HT-29 (cell line): ENCODE results near the gene LCN15. TPM values are rescaled to one million over a fixed set of nuclear protein-coding genes. Genes with fewer than 3 reads are reported as not detected.
A peak's percentile ranks its signal among the peaks of the same experiment; 100 is the strongest.

ENCODE experiments used
- DNase-seq: peaks from one replicate; pipeline ENCODE4 v3.0.0-alpha.2; 2015; ENCODE audit warnings: low spot score
- total RNA-seq: library from RNA; depleted of rRNA; stranded (reverse); fragments of >200 nt; shearing (Covaris generic); gene quantifications from 2 replicates; pipeline ENCODE4 v1.2.3, GENCODE V29; 2014

Gene LCN15
- total RNA-seq, 1 experiment from 2014 or later = not detected

GRCh38 chr9:136740971-136741882 is 23.1 kb downstream of the LCN15 start:
- DNase-seq = no peak

DNA sequence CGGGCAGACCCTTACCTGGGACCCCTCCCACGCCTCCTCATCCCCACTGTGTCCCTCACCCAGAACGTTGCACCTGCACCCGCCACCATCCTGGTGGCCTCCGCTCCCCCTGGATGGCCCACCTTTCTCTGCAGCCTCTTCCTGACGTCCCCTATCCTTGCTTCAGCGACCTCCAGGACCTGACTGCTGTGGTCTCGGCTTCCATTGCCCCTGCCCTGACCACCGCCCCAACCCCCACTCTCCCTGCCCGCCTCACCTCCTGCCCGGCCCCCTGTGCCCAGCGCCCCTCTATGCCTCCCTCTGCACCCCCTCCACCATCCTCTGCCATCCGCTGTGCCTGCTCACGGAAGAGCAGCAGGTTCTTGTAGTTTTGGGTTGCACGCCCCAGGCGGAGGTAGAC is 23.8 kb downstream of the LCN15 start:
- DNase-seq = no peak

DNA sequence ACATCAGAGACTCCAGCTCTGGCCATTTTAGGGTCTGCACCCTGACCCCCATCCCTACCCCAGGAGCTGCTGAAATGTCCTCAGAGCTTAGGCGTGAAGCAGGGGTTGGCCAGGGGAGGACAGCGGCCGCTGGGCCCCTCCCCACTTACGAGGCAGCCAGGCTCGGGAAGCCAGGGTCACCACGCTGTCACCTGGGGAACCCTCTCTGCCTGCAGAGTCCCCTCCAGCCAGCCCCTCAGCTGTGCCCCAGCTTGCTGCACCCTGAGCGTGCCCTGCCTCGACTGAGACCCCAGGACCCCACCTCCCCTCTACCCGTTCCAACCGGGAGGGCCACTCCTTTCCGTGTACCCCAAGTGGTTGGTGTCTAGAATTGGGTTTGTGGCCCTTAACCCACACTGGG is 24.2 kb downstream of the LCN15 start:
- no peak for DNase-seq

GRCh38 chr9:136739509-136739908 is 24.8 kb downstream of the LCN15 start:
- DNase-seq = no peak

GRCh38 chr9:136738960-136739359 is 25.4 kb downstream of the LCN15 start:
- no peak for DNase-seq

DNA sequence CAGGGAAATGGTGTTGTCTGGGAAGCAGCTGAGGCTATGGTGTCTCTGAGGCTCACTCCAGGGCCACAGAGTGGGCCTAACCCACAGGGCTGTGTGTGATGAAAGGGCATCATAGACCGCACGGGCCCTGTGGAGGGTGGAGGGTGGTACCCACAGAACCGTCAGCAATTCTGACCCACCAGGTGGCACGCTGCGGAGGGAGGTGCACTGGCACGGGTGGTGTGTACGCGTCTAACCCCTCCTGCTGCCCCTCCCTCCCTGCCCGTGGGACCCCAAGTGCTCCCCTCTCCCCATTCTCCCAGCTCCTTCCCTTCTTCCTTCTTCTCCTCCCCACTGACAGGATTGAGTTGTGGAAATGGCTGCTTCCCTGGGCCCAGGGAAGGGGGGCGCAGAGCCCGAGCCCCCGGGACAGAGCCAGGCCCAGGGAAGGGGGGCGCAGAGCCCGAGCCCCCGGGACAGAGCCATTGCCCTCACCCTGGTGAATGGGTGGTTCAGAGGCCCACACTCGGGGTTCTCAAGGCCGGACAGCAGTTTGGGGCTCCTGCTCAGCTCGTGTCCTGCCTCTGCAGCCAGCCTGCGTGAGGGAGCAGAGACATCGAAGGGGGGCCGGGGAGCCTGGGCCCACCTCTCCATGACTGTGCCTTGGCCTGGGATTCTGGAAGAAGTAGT is 28.4 kb downstream of the LCN15 start:
- no peak for DNase-seq

- no peak for DNase-seq
Measured at GRCh38 chr9:136734837-136735496, 29.4 kb downstream of the LCN15 start.

DNA sequence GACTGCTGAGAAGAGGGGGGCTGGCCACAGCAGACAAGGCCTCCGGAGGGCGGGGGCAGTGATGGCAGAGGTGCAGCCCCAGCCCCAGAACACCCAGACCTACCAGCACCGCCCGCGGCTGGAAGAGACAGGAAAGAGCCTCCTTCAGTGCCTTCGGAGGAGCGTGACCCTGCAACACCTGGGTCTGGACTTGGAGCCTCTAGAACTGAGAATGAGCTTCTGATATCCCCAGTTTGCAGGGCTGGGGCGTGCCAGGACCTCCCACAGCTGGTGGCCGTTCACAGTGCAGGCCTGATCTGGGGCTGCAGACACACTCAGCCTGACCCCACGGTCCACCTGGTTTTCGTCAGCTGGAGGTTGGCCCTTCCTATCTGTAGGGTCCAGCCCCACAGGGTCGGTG is 30.7 kb downstream of the LCN15 start:
- no peak for DNase-seq

GRCh38 chr9:136732444-136733178 is 31.7 kb downstream of the LCN15 start:
- no peak for DNase-seq

DNA sequence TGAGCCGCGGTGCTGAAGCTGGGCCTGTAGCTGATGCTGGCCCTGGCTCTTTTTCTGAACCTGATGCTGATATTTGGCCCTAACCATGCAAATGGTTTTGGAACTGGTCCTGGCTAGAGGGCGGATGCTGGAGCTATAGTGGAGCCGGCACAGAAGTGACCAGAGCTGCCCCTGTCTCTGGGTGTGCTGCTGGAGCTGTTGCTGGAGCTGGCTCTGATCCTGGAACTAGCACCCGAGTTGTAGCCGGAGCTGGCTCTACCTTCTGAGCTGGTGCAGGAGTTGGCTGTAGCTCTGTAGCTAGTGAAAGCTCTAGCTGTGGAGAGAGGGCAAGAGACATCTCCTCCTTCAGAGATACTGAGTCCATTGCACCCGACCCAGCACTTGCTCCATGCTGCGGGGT is 34.4 kb downstream of the LCN15 start:
- no peak for DNase-seq

GRCh38 chr9:136729144-136729543 is 35.2 kb downstream of the LCN15 start:
- no peak for DNase-seq

GRCh38 chr9:136728548-136729123 is 35.7 kb downstream of the LCN15 start:
- peak; percentile 44 for DNase-seq

DNA sequence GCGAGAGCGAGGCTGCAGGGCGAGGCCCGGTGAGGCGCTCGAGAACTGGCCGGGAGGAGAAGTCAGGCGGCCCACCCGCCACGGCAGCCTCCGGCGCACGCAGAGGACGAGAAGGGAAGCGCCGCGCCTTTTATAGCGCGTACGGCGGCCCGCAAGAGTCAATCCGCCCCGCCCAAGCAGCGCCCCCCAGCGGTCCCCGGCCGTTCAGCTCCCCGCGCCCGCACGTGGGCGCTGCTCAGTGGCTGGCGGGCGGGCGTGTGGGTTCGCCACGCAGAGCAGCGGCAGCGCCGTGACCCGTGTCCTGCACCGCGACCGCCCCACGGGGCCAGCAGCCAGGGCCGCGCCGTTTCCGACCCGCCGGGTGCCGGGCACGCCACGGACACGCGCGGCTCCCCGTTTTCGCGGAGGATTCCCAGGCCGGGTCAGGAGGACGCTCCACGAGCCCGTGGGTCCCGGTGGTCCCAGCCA is 36.2 kb downstream of the LCN15 start:
- peak; percentile 87 for DNase-seq

DNA sequence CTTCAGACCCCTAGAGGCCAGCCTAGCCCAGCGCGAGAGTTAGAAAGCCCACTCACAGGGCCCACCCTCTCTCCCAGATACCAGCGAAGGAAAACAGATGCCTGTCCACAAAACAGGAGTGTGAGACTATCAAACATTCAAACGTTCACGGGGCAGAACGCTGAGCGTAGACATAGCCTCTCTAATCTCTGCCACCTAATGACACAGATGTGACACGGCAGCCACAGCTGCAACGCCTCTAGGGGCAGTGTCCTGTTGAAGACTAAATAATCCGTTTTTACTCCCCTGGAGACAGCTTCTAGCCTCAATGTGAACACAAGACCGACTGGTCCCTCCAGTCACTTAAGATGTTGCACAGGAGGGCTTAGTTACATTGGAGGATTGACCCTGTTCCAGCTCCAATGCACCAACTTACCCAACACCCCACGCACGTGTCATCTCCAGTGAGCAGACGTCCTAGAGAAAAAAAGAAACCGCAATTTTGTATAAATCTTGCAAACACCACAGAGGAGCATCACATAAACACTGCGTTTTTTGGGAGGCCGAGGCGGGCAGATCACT is 37.6 kb downstream of the LCN15 start:
- peak; percentile 74 for DNase-seq

DNA sequence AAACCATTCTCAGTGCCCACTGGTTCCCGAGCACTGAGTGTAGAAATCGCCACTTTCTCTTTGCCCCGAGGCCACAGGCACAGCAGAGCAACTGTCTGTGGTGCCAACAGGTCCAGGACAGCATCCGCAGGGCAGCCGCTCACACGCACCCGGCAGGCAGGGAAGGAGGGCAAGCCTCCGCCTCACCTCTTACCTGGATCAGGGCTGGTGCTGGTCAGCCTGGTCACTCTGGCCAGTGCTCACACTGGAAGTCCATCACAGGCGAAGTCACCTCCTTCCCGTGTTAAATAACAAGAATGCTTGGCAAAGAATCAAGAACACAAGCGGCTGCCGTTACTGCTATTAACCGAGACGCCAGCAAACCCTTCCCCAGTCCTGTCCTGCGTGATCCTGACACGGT is 38.2 kb downstream of the LCN15 start:
- DNase-seq = no peak

- DNase-seq = no peak
Measured at GRCh38 chr9:136725612-136726011, 38.7 kb downstream of the LCN15 start.

DNA sequence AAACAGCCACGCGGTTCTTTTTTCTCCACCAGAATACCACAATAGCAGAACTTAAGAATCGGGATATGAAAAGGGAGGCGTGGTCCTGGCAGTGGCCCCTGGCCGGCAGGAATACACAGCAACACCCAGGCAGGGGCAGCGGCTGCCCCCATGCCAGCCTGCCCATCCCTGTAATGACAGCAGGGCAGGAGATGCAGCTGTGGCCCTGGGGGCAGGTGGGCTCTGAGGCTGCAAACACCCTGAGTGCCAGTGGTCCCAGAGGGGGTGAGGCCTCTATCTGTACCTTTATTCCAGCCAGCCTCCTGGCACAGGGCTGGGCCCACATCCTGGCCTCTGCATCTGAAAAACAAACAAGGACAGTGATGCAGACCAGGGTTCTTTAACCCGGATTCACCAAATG is 39.5 kb downstream of the LCN15 start:
- no peak for DNase-seq

DNA sequence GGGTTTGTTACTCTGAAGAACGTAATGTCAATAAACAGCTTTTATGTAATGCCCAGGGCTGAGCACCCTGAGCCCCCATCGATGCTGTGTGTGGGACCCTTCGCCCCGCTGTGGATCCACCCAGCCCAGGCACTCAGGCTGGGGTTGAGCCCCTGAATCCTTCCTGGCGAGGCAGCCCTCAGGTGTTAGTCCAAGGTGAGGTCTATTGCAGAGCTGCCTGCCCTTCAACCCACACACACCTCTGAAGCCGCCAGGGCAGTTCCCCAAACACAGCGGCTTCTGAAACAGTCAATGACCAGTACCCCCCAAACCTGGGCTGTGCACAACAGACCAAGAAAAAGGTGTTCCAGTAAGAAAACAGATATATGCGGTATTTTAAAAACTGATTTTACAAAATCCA is 40.3 kb downstream of the LCN15 start:
- no peak for DNase-seq

DNA sequence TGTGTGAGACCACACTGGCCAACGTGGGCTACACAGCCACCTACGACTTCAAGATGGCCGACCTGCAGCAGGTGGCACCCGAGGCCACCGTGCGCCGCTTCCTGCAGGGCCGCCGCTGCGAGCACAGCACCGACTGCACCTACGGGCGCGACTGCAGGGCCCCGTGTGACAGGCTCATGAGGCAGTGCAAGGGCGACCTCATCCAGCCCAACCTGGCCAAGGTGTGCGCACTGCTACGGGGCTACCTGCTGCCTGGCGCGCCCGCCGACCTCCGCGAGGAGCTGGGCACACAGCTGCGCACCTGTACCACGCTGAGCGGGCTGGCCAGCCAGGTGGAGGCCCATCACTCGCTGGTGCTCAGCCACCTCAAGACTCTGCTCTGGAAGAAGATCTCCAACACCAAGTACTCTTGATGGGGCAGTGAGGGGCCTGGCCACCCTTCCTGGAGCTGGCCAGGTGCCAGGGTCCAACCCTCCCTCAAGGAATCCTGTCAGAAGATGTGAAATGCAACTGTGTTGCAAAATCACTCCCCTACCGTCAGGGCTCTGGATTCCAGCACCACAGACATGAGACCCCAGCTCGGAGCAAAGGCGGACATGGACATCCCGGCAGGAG is 40.8 kb downstream of the LCN15 start:
- no peak for DNase-seq

GRCh38 chr9:136722969-136723356 is 41.4 kb downstream of the LCN15 start:
- DNase-seq = no peak
